HepG2 (cell line): ENCODE results near the gene CNTN4.

ENCODE experiments used
- GATAD2A ChIP-seq: IDR thresholded peaks from 2 replicates; pipeline ENCODE4 v1.6.1; 2016
- MAZ ChIP-seq, 2 experiments: sonication (generic) in 1 of 2; formaldehyde crosslinking in 1 of 2; IDR thresholded peaks; 2 replicates each; pipeline versions ENCODE4 v1.5.0 to v1.6.1; 2012 to 2020; ENCODE audit warnings: low read depth in 2 of 2, mild to moderate bottlenecking in 2 of 2, borderline replicate concordance in 1 of 2, improper control_type of control experiment in 1 of 2, low read length in 1 of 2, missing genetic modification reagents in 1 of 2, moderate library complexity in 1 of 2
- MTF2 ChIP-seq: sonication (generic); formaldehyde crosslinking; IDR thresholded peaks from 2 replicates; pipeline ENCODE4 v1.5.0; 2020; ENCODE audit warnings: missing genetic modification reagents, borderline replicate concordance
- POLR2A ChIP-seq, 2 experiments: IDR thresholded peaks; 2 replicates each; pipeline ENCODE4 v1.6.1; 2011; ENCODE audit warnings: low read depth in 2 of 2, low read length in 2 of 2, mild to moderate bottlenecking in 1 of 2, moderate library complexity in 1 of 2; ENCODE audit not compliant: insufficient read depth in 1 of 2
- POLR2G ChIP-seq: fragments of 200-400 bp; formaldehyde crosslinking; IDR thresholded peaks from 2 replicates; pipeline ENCODE4 v1.6.1; 2018; ENCODE audit warnings: mild to moderate bottlenecking, low read depth, low read length, moderate library complexity
- RFX3 ChIP-seq: IDR thresholded peaks from 2 replicates; pipeline ENCODE4 v1.6.1; 2016; ENCODE audit warnings: missing biosample characterization, missing genetic modification reagents
- SIX4 ChIP-seq: sonication (generic); formaldehyde crosslinking; IDR thresholded peaks from 2 replicates; pipeline ENCODE4 v1.4.0; 2020; ENCODE audit warnings: missing genetic modification reagents
- SP1 ChIP-seq, 2 experiments: fragments of 450-650 bp in 1 of 2; sonication (generic) in 1 of 2; formaldehyde crosslinking in 1 of 2; IDR thresholded peaks; 2 replicates each; pipeline versions ENCODE4 v1.4.0 to v1.6.1; 2016 to 2020; ENCODE audit warnings: missing genetic modification reagents in 1 of 2
- ZNF660 ChIP-seq: sonication (generic); formaldehyde crosslinking; IDR thresholded peaks from 2 replicates; pipeline ENCODE4 v1.5.1; 2020; ENCODE audit warnings: mild to moderate bottlenecking, low read depth, missing genetic modification reagents, borderline replicate concordance

DNA sequence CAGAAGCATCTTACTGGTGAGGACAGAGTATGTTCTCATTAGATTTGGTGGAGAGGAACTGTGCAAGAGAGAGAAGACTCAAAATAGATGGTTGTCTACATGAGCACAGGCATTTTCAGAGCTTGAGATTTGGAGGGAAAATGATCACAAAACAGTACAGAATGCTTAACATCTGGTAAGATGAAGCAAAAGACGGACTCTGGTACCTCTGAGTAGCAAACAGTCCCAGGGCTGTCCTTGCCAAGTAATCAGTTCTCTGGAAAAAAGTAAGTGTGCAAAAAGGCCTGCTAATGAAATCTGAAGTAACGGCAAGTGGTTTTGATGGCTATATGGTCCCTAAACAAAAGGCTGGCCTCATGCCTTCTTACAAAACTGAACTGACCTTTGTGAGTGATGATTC, 414.2 kb downstream of the CNTN4 start:
- TF ChIP-seq SIX4 (CRISPR knock-in tag): no peak
- no peak for TF ChIP-seq ZNF660 (CRISPR knock-in tag)
- TF ChIP-seq MTF2: no peak
- no peak for TF ChIP-seq GATAD2A (CRISPR knock-in tag)
- TF ChIP-seq SP1 (IDR thresholded peaks at IDR 0.05): no peak
- TF ChIP-seq SP1 (CRISPR knock-in tag; IDR thresholded peaks at IDR 0.05): no peak
- no peak for TF ChIP-seq POLR2G
- no peak for TF ChIP-seq RFX3 (CRISPR knock-in tag)
- TF ChIP-seq MAZ (IDR thresholded peaks at IDR 0.05; ENCODE audit: borderline replicate concordance, low read depth, low read length): no peak
- TF ChIP-seq MAZ (CRISPR knock-in tag; IDR thresholded peaks at IDR 0.05; ENCODE audit: low read depth): no peak
- TF ChIP-seq POLR2A (IDR thresholded peaks at IDR 0.05; ENCODE audit: insufficient read depth in 1 of 2, low read depth in 2 of 2, low read length in 2 of 2): no peak
